ENCODE results near the gene OR10J4. TPM values are rescaled to one million over a fixed set of nuclear protein-coding genes. Genes with fewer than 3 reads are reported as not detected.

The OR10J4 gene
- total and polyA plus RNA-seq, 7 experiments from 2014 or later: not detected

Other genes with a start within 250 kb of the OR10J4 start
- gene ACKR1, start 227.3 kb upstream of the OR10J4 start, total RNA-seq: not detected
- gene ACKR1, start 227.3 kb upstream of the OR10J4 start, polyA plus RNA-seq: not detected
- 10 to 100 TPM in 2 of 5 experiments, under 1 TPM in 2, not detected in 1; 0.57 to 43.5 (median 6.2) TPM for gene FCER1A, start 129.9 kb upstream of the OR10J4 start, total RNA-seq
- gene FCER1A, start 129.9 kb upstream of the OR10J4 start, polyA plus RNA-seq: under 1 TPM in 1 of 2 donors, not detected in 1; 0.19 TPM
- not detected for gene OR10J1, start 7.5 kb downstream of the OR10J4 start, total RNA-seq
- gene OR10J1, start 7.5 kb downstream of the OR10J4 start, polyA plus RNA-seq: not detected
- not detected for gene OR10J5, start 103.8 kb downstream of the OR10J4 start, total RNA-seq
- not detected for gene OR10J5, start 103.8 kb downstream of the OR10J4 start, polyA plus RNA-seq
- gene APCS, start 155.6 kb downstream of the OR10J4 start, total RNA-seq: not detected
- not detected for gene APCS, start 155.6 kb downstream of the OR10J4 start, polyA plus RNA-seq